HG03354 (cell line): ENCODE measurements around the gene EXOC4.

Experiments
- ATAC-seq: cut with Tn5 transposase; IDR thresholded peaks from one replicate; pipeline ENCODE4 v1.9.1; 2021; ENCODE audit warnings: mild to moderate bottlenecking; ENCODE audit not compliant: unreplicated experiment, poor library complexity, severe bottlenecking

Gene EXOC4

DNA sequence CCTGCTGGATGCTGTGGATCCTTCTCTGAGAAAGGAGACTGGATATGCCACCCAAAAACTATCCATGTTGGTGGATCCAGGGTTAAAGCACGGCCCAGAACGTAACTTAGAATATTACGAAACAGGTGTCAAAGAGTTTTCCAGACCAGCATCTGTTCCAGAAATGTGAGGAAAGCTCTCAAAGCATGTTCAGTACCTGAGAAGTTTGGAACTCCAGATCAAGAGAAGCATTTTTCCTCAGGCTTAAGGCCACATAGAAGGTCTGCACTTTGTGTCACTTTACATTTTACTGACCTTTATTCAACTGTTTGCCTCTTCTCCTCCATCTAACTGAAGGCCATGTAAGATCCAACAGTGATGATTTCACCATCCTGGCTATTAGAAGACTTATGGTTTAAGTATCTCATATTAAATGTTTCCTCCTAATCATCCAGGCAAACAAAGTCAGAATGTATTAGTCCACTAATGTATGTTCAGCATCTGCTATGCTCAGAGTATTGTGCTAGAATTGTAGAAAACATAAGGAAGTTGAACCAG lies 533.6 kb downstream of the EXOC4 start:
- ATAC-seq: no peak

DNA sequence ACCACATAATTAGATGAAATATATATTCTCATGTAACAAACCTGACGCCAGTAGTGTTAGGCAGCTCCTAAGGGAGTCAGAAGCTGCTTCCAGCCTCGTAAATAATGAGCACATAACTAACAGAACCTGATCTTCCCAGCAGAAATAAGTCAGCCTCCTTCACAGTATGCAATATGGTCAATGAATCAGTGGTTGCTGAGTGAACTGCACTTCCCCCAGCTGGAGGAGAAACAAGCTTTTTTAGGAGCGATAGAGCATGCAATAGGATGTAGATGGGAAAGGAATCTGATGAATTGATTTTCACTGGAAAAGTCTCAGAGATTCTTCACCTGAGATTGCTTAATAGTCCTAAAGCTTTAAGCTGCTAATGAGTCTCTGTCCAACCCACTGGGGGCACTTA lies 537.1 kb downstream of the EXOC4 start:
- no peak for ATAC-seq

DNA sequence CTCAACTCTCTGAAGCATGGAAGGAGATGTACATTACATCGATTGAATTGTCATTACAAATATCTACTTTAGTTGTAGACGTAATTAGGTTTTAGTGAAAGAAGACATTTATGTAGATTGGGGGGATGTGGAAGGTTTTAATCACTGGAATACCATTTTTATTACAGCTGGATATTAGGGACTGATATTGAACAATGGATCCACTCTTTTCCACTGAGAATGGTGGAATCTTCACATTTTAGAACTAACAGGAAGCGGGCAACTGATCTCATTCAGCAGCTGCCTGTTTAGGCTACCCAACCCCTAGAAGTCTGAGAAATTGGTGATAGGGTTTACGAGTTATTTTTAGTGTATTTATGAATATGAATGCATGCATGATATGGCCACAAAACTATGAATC lies 538.0 kb downstream of the EXOC4 start:
- ATAC-seq: no peak

DNA sequence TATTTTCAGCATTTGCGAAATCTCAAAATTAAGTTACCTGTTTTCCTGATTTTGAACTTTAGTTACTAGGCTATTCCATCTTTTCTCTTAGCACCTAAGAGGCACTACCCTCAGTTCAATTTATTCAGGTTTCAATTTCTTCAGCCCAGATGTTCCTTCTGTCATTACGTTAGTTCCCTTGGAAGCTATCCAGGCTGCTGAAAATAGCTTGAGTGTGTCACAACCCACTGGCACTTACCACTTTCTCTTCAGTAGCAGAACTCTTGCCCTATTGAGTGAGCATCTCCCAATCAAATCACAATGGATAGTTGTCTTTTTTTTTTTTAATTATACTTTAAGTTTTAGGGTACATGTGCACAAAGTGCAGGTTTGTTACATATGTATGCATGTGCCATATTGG lies 541.6 kb downstream of the EXOC4 start:
- no peak for ATAC-seq

DNA sequence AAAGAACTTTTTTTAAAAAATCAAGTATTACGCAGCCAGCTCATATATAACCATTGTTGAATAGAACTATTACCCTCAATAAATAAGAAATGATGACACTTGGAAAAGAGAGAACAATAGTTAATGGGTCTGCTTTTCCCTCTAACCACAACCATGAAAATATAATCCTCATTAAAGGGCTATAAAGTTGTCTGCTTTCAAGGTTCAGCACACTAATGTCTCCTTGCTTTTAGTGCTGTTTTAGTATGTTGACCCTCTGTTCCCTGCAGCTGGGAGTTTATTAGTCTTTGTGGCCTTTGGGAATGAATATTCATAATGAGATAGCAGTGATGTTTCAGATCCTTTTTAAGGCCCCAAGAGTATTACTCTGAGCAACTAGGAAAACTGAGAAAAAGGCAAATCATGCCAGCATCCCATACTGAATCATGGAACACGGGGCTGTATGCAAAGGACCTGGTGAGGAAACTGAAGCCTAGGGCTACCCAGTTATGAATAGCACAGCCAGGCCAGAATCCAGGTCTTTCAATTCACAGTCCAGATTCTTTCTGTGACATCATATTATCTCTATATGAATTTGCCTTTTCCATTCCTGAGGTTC lies 542.3 kb downstream of the EXOC4 start:
- ATAC-seq: no peak

DNA sequence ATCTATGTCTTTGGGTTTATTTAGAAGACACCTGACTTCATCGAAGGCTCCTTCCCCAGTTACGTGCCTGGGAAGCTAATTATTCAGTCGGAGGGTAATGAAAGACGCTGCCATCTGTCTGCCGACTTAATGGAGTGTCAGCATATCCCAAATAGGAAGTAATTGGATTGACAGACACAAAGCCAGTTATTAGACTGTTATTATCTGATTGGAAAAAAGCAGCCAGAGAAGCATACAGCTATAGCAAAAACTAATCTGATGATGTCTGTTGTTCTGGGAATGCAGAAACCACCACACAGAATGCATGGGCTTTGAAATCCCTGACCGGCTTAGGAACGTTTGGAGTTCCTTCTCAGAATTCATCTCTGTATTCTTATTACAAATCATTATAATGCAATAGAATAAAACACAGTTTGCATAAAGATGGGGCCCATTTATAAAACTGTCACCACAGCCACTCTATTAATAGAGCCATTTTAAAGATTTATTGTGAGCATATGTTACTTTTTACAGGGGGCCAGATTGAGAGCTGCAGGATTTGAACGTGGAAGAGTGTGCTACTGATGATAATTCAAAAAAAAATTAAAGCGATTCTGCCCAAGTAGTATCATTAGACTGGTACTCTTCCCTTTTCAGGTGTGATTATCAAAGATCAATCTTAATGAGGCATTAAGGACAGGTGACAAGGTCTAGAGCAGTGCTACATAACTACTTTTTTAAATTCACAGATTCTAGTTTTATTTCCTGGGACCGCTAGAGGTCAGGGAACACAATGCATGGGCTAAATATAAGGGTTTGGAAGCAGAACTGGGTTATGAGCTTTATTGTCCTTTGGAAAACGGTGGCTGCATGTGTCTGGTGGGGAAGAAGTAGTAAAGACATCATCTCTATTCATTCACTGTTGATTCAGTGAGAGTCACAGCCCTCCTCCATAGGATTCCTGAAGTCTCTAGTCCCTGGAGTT lies 544.2 kb downstream of the EXOC4 start:
- no peak for ATAC-seq

DNA sequence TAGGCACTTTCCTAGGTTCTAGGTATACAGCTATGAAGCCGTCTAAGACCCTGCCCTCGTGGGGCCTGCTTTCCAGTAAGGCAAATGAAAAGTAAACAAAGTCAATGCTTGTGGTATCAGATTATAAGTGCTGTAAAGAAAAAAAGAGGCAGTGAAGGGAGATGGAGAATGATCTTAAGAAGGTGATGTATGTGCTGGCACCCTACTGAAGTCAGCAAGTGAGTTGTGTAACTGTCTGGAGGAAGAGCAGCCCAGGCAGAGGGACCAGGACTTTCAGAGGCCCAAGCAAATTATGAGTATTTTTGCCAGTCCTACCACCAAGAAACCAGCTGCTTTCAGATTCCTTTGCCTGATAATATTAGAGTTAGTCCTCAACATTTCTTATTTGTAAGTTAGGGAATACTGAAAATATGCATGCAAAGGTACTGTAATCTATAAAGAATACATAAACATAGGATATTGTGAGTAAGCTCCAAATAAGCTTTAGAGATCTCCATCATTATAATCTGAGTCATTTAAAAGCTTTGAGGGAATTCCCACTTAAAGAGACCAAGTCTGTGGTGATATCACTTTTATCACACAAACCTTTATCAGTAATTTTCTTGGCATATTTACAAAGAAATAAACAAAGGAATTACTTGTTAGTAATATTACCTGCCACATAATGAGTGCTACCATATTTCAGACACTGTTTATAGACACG lies 545.1 kb downstream of the EXOC4 start:
- ATAC-seq: no peak

DNA sequence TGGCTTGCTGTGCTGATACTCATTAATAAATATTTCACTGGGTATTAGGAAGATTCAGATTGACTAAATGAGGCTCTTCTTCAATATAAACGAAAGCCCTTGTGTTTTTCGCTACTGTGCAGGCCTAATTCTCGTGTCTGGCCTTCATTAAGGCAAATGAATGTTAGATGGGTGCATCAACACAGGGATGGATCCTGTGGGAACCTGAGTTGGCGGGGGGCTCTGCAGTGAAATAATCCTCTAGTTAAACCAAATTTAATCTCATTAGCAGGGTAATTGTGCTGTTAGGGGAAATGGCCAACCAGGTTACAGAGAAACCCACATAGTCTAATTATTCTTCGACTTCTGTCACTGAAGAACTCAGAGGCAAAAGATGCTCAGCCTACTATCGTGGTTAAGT lies 548.5 kb downstream of the EXOC4 start:
- no peak for ATAC-seq

DNA sequence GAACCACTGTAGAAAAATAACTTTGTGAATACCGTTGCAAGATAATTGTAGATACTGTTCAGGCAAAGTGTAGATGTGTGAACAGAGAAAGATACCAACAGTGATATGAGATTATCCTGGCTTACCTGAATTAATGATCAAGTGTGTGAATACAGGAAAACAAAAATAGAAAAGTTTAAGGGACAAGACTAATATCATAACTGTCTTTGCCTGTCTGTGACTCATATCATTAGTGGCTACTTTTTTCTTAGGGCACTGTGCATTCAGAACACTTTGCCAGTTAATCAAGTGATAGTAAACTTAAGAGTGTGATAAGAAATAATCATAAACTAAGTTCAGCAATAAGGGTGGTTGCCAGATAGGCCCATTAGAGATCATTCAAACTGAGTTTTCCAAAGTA lies 551.2 kb downstream of the EXOC4 start:
- no peak for ATAC-seq

DNA sequence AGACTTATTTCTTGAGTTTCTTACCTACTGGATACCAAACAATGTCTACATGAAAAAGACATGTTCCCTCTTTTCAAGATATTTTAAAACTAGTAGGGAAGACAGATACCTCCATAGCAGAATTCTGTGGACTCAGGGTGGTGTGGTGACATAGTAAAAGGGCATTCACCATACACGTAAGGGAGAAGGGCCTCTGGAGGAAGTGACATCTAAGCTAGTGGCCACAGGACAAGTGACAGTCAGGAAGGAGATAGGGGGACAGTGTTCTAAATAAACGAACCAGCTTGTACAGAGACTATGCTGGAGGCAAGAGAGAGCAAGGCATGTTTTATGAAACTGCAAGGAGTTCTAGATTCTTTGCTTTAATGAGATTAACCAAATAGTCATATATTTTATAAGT lies 552.5 kb downstream of the EXOC4 start:
- no peak for ATAC-seq

DNA sequence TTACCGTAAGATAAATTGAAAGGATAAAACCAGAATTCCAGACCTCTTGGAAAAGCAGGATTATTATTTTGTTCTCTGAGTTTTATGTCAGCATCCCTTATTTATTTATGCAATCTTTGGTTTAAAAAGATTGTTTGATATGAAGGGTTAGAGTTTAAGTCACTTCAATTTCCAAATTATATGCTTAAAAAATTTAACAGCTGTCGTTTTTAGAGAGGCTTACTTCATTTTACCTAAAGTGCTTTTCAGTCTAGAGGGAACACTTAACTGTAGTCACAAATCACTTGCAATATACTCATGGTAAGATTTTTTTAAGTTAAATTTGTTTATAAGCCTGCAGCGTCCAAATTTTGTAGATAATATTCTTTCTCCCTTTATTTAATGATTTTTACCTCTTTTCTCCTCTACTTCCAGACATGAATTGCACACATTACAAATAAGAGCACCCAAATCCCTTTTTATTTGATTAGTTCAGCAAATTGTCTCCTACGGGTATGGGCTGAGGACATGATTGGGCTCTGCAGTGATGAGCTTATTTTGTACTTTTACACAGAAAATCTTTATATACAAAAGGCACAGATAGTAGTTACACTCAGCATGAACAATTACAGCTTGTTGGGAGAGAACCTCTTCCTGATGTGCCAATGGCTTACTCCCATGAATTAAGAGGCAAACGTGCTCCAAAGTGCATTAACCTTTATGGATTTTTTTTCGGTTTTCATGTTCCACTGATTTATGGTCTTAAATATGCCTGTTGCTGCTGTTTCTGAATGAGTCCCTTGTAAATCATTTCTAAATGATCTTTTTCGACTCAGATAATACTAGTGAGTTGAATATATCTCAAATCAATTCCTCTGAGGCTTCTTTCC lies 555.0 kb downstream of the EXOC4 start:
- ATAC-seq: no peak

DNA sequence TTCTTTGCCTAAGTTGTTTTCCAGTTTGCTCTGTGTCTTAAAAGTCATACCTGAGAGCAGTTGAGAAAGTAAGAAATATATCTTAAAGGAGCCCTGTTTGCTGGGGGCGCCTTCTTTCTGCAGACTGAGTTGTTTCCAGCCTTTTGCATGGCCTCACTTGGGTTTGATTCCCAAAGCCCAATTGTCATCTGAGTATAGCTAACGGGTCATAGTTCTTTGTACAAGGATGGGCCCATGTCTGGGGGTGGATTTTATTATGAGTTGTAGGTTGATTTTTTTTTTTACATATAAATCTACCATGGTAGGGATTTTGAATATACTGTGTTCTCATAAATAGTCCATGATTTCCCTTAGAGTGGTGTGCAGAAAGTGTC lies 555.6 kb downstream of the EXOC4 start:
- no peak for ATAC-seq

DNA sequence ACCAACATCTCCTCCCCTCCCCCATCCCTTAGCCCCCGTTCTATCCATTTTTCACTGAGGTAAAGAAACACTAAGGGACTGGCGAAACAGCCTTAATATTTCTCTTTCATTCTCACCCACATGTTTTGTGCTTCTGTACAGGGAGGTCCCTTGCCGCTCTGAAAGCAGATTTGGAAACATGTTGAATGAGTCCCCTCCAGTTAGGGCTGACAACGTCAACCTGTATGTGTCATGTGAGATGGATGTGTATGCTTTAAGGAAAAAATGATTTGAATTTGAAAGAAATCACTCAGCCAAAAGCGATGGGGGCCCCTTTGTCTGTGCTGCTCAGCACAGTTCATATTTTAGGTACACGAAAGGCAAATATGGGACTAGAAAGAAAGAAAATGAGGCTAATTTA lies 560.0 kb downstream of the EXOC4 start:
- ATAC-seq: no peak

DNA sequence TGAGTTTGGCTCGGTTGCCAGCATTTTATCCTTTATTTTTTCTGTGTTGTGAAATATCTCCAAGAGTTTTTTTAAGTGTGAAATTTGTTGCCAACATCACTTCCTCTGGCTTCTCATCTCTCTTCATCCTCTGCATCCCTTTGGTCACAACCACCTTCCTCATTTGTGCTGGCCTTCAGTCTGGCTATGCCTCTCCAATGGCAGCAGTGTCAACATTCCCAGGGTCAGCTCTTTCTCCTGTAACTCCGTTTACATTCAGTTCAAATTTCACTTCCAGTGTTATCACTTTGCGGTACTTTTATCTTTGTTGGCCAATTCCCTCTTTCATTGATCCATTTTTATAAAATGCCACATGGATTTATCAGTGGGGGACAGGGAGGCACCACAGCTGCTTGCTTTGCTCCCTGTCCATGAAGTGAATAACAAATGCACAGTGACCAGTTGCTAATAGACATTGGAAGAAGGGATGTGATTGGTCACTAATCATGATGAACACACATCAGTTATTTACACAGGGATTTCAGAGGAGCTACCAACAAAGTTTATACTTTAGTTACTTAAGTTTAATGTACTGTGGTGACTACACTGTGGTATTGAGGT lies 562.8 kb downstream of the EXOC4 start:
- ATAC-seq: no peak

DNA sequence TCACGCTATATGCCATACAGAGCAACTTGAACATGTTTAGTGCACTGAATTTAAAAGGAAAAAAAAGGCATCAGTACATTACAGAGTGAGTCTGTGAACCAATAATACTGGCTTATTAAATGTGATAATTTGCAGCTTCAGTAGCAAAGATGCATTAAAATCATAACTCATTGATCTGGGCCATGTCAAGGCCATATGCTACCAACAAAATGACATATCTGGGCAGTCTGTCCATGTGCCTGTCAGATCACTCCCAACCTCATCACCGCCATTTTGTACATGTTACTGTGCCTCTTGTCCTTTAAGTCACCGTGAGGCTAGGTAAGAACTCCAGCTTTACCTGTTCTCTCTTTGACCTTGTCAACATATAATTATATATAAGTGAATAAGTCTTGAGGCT lies 566.8 kb downstream of the EXOC4 start:
- ATAC-seq: no peak

DNA sequence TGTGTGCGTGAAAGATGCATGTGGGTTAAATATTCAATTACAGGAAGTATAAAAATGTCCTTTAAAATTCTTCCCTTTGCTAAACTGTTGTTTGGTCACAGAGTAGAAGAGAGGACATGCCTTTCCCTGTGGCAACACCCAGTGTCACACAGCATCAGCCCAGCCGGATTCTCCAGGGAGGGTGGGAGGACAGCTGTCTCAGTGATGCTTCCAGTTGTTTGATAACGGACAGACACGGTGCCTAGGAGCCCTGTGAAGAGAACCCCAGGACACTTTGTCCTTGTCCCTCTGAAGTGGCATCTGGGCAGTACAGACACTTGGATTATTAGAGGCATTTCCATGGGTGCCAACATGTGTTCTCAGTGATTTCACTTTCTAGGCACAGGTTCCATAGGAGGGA lies 567.7 kb downstream of the EXOC4 start:
- no peak for ATAC-seq

DNA sequence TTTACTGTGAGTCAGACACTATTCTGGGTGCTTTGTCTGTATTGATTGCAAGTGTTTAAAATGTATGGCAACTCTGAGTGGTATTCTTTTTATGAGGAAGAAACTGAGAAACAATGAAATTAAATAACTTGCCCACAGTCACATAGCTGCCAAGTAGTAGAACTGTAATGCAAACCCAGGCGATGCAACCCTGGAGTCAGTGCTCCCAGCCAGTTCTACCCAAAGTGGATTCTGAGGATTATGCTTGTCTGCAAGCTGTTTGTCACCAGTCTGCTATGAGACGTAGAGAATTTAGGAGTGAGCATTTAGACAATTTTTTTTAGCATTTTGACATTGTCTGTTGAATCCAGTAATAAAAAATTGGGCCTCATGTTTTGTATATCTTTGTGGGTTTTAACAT lies 568.3 kb downstream of the EXOC4 start:
- ATAC-seq: no peak

DNA sequence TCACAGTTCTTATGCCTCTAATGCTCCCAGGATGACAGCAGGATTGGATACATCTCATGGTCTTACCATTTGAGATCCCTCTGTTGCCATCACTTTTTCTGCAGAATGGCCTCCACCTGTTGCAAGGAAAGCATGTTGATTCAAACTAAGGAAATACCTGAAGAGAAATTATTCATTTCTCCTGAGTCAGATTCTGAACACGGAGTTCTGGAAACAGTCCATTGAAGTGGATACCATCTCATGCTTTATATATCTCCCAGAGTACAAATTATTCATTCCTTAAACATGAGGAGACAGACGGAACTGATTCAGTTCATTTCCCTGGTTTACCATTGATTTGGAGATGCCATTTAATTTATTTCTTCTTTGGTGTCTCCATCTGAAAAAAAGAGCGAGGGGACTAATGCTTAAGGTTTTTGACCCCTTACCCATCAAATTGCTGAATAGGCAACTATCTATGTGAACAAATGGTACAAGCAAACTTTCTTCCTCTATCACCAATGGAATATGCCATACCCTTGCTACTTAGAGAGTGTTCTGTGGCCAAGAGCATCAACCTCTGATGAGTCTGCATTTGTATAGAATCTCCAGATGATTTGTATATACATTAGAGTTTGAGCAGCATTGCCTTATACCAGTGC lies 569.2 kb downstream of the EXOC4 start:
- no peak for ATAC-seq
